HCT116 (cell line): Measurements from ENCODE around the gene TTLL5.

ENCODE experiments used
- MAX ChIP-seq: IDR thresholded peaks from 2 replicates; pipeline ENCODE4 v1.6.1; 2012
- RAD21 ChIP-seq: IDR thresholded peaks from 2 replicates; pipeline ENCODE4 v1.6.1; 2012; ENCODE audit warnings: low read depth, mild to moderate bottlenecking

GRCh38 chr14:75628816-75629215 is 32.2 kb upstream of the TTLL5 start:
- TF ChIP-seq MAX (no peak), RAD21 (no peak)
